Retina (tissue), 1 donor: ENCODE data around the gene CASP2.
A peak's percentile ranks its signal among the peaks of the same experiment; 100 is the strongest.

Source experiments
- DNase-seq: peaks from one replicate; pipeline ENCODE4 v3.0.0-alpha.2; 2016

Gene CASP2

DNA sequence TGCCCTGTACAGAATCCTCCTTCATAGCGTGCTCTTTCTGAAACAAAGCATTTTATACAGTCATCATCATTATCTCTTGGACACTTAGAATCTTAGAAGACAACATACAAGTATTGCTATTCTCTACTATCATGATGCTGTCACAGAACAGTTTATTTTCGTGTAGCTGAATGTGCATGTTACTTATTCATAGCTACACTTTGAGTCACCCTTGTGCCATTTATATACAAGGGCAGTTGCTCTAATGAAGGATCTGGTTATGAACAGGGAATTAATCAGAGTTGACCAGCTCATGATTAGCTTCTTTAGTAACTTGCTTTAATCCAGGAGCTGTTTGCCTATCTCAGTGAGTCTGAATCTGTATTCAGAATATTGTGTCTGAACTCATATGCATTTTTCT, 11.2 kb downstream of the CASP2 start:
- DNase-seq = no peak

DNA sequence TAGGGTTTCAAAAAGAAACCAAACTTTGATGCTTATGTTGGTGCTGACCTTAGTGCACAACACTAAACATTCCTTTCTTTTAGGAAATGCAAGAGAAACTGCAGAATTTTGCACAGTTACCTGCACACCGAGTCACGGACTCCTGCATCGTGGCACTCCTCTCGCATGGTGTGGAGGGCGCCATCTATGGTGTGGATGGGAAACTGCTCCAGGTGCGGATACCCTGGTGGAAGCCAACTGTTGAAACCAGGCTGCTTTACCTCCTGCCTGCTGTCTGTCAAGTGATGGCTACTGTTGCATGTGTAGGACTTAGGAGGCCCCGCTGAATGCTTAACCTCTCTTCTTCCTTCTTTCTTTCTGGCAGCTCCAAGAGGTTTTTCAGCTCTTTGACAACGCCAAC, 11.7 kb downstream of the CASP2 start:
- DNase-seq = no peak

GRCh38 chr7:143300959-143301935, 13.1 kb downstream of the CASP2 start:
- no peak for DNase-seq

DNA sequence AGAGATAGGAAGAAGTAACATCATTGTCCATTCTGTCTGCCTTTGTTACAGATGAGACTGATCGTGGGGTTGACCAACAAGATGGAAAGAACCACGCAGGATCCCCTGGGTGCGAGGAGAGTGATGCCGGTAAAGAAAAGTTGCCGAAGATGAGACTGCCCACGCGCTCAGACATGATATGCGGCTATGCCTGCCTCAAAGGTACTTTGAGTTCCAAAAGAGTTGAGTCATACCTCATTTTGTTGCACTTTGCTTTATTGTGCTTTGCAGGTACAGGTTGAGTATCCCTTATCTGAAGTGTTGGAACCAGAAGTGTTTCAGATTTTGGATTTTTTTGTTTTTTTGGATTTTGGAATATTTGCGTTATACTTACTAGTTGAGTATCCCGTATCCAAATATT, 15.6 kb downstream of the CASP2 start:
- DNase-seq = no peak

GRCh38 chr7:143304938-143305337, 16.8 kb downstream of the CASP2 start:
- no peak for DNase-seq

GRCh38 chr7:143305423-143306070, 17.4 kb downstream of the CASP2 start:
- peak; percentile 22 for DNase-seq

DNA sequence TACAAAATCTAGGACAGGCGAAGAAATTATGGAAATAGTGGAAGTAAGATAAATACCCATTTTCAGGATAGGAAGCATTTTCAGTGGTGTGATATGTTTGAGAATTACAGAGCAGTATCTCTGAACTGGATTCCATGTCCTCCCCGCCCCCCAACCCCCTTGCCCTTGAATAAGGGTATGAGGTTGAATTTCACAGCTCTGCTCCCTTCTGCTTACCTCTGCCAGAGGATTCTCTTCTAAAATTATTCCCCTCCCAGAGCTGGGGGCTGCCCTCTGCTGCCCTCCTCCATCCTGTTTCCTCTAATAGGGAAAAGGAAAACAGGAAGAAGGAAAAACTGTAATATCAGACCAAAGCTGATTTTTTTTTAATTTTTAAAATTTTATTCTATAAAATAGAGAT, 20.5 kb downstream of the CASP2 start:
- DNase-seq = no peak

GRCh38 chr7:143314127-143314526, 26.0 kb downstream of the CASP2 start:
- DNase-seq = no peak

DNA sequence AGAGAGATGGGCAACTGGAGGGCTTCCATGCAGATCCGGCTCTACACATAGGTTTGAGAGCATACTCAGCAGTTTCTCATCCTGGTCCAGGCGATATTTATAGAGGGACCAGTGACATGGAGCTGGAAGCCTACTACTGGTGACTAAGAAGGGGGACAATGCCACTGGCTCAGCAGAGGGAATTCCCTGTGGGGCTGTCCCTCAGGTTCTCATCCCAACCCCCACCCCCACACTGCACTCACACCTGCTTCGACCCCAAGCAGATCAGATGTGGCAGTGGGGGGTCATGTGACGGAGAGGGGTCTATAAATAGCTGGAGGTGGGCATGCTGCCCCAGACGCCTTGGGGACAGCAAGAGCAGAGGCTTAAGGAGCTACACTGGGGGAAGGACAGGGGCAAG, 27.6 kb downstream of the CASP2 start, which contains the start of gene CLCN1:
TSS of gene CLCN1 (plus strand) at position 336 of the 400 bp plus-strand sequence. CDS start 102 bp downstream, outside the sequence.
- no peak for DNase-seq

- no peak for DNase-seq
Measured at GRCh38 chr7:143316492-143316891, 28.3 kb downstream of the CASP2 start.

- DNase-seq = no peak
Measured at GRCh38 chr7:143318661-143319060, 30.5 kb downstream of the CASP2 start.

DNA sequence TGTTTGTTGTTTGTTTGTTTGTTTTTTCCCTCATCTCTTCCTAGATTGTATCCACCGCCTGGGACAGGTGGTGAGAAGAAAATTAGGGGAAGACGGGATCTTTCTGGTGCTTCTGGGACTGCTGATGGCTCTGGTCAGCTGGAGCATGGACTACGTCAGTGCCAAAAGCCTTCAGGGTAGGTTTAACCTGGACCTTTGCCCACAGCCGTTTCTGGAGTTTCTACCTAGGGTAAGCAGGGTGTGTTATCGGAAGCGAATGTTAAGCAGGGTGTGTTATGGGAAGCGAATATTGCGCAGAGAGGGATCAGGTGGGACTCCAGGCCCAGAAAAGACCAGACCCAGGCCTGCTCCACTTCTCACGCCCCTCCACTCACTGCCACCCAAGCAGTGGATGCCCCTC, 32.5 kb downstream of the CASP2 start:
- no peak for DNase-seq

DNA sequence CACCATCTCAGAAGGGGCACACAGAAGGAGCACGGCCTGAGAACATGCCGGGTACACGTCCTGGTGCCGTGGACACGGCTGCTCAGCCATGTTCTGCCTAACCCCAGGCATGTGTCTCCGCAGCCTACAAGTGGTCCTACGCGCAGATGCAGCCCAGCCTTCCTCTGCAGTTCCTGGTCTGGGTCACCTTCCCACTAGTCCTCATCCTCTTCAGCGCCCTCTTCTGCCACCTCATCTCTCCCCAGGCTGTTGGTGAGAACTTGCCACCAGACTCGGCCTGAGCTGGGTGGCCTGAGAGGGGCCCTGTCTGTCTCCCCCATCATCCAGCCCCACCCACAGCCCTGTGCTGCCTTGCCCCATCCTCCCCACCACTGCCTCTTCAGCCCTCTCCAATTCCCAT, 33.1 kb downstream of the CASP2 start:
- no peak for DNase-seq

GRCh38 chr7:143321734-143322133, 33.6 kb downstream of the CASP2 start:
- no peak for DNase-seq

GRCh38 chr7:143322760-143323633, 34.8 kb downstream of the CASP2 start:
- no peak for DNase-seq

- DNase-seq = no peak
Measured at GRCh38 chr7:143323653-143324052, 35.5 kb downstream of the CASP2 start.

- no peak for DNase-seq
Measured at GRCh38 chr7:143325240-143325639, 37.1 kb downstream of the CASP2 start.

DNA sequence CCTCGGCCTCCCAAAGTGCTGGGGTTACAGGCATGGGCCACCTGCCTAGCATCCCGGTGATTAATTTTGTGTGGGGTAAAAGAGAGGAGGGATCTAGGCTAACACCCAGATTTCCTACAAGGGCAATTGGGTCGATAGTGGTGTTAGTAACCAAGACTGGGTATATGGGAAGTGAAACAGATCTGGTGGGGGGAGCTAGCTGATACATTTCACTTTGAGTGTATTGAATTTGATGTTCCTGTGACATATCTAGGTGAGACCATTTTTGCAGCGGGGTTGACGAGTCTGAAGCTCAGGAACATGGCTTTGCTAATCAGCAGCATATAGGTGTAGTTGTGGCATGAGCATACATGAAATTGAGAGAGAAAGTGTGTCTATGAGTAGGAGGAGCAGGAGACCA, 39.8 kb downstream of the CASP2 start:
- no peak for DNase-seq

DNA sequence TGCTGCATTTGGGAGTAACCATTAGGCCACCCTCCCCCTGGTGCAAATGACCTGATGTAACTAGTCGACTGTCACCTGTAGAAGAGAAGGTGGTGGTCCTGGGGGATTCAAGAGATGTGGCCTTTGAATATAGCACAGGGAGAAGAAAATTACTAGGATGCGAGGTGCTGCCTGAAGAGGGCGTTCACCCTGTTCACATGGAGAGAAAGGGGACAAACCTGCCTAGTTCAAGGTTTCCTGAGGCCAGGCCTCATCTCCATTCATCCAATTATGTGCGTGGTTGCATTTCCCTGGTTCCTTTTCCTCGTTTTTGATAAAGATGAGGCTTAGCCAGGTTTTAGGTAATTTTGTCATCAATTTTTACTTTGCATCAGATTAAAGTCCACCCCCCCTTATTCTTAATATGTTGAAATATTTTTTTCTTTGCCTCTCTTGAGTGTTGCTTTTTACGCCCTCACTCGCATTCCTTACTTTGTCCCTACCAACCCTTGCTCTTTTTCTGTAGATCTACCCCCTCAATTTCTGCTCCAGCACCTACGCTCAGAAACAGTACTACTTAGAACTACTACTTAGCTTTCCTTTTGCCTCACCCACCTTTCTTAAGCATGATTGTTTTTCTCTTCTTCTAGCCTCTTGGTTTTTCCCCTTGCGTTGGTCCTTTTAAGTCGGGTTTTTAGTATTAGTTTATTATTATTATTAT, 41.5 kb downstream of the CASP2 start:
- no peak for DNase-seq

DNA sequence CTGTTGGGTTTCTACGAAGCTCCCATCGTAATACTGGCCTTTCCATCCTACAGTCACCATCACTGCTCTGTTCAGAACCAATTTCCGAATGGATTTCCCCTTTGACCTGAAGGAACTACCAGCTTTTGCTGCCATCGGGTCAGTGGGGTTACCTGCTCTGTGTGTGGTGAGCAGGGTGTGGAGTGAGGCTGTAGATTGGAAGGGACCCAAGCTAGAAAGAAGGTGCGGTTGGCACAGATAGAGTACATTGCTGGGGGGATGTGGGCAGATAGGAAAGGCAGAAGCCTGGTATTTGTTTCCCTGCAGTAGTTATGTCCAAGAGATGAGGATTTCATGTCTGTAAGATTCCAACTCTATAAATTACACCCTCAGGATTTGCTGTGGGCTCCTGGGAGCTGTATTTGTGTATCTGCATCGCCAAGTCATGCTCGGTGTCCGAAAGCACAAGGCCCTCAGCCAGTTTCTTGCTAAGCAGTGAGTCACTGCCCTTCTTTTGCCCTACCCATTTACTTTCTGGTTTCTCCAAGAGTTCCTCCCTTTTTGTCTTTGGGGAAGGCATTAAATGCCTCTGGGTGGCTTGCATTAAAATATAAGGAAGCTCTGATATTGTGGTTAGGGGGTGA, 43.1 kb downstream of the CASP2 start:
- DNase-seq = no peak

- DNase-seq = no peak
Measured at GRCh38 chr7:143334244-143334643, 46.1 kb downstream of the CASP2 start.

DNA sequence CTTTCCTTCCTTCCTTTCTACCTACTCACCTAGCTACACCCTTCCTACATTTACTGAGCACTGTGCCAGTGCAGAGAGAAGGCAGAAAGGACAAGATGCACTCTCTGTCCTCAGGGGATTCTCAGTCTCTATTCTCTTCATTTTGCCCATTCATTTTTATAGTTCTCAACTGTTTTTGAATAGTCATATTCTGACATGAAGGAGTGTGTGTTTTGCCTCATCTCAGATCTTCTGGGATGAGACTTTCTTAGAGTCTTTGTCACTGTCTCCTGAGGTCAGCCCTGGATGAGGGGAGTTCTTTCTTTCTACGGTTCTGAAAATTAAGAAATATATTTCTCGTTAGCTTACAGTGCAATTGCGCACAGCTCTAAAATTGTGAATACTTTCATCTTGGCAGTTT, 49.1 kb downstream of the CASP2 start:
- DNase-seq = no peak
